ENCODE results near the gene CMKLR1. TPM values are rescaled to one million over a fixed set of nuclear protein-coding genes. Genes with fewer than 3 reads are reported as not detected.
A peak's percentile ranks its signal among the peaks of the same experiment; 100 is the strongest.

CMKLR1 gene
- total and polyA plus RNA-seq, 3 experiments from 2014 or later: 0.57 to 4.4 (median 0.66) TPM

DNA sequence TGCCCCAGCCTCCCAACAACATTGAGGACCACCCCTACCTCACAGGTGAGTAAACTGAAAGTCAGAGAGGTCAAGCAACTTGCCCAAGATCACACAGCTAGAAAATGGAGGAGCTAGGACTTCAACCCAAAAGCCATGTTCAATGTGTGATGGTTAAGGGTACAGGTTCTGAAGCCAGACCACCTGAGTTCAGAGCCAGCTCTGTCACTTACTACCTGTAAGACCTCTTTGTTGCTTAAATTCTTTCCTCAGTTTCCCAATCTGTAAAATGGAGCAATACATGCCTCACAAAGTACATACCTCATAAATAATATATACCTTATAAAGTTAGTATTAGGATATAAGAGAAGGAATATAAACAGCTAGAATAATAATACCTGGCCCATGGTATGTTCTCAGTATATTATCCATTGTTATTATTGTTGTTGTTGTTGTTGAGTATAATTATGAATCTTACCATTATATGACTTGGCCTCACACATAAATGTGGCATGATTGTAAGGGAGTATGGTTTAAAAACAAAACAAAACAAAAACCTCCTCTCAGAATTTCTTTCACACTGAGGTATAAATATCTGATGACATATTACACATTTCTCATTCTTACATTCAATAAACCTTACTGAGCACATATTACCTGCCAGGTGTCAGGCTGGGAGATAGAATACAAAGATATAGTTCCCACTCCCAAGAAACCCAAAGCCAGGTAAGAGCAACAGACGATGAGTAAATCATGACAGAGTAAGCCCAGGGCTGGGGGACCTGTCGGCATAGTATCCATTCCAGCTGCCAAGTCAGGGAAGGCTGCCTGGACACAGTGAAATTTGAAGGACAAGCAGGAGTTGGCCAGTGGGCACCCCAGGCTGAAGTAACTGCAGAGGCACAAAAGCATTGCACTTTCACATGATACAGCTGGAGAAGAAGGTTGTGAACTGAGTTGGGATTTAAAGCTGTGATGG is 19.6 kb downstream of the CMKLR1 start:
- H3K36me3 Mint-ChIP-seq: no peaks in the 10 kb centered on the region
- POLR2A ChIA-PET: no interaction called here
- peaks cover 7 to 13% of the 10 kb centered on the region in 2 donors for H3K27me3 Mint-ChIP-seq
- no peaks in the 10 kb centered on the region for H3K27me3 ChIP-seq (ENCODE audit: insufficient read depth, low read length, poor library complexity, severe bottlenecking)
- H3K4me1 ChIP-seq (ENCODE audit: insufficient read depth, low read length): peaks cover under 1% of the 10 kb centered on the region
- DNase-seq: peak in 1 of 5 donors; percentile 9
- no peaks in the 10 kb centered on the region for H3K36me3 ChIP-seq (ENCODE audit: insufficient read depth, low read length)
- no peak overlapping the region for H3K27ac Mint-ChIP-seq
- no peak overlapping the region for H3K4me3 ChIP-seq (ENCODE audit: low read length)
- no peak overlapping the region for H3K27ac ChIP-seq (ENCODE audit: low read depth, low read length)
- CTCF ChIA-PET: no interaction called here
- no peaks in the 10 kb centered on the region for H3K9me3 Mint-ChIP-seq
- no peak overlapping the region for H3K4me3 Mint-ChIP-seq
- H3K4me1 Mint-ChIP-seq: peaks cover 0 to 23% (median 0%) of the 10 kb centered on the region in 3 donors
- H3K9me3 ChIP-seq (ENCODE audit: low read length): no peaks in the 10 kb centered on the region

DNA sequence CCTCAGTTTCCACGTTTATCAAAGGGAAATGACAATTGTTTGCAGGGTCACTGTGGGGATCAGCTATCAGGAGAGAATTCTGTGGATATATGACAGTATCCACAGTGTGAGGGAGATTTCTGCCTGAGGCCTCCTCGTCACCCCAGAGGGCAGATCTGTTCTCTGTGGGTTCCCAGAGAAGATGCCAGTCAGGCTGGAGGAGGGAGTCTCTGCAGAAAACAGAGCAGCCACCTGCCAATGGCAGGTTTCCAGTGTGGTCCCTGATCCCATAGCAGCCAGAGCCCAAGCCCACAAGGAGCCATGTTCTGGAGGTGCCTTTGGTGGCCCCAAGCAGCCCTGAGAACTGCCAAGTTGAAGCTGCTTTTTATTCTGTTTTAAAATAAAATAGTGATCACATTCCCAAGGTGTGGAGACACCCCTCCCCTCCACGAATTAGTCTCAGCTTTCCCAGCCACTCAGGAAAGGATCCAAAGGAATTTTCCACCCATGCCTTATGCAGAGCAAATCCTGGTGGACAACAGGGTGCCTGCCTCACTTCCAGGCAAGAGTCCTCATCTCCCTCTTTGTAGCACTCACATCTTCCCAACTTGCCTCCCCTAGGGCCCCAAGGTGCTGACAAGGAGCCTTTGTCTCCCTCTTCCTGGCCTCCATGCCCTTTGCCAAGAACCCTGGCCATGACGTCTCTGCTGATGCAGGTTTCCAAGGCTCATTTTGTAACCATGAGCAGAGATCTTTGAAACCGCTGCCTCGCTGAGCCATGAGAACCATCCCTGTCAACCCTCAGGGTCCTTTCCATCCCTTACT is 20.4 kb downstream of the CMKLR1 start:
- Histone ChIP-seq H3K4me3 (ENCODE audit: low read length) (no peak overlapping the region), H3K36me3 (ENCODE audit: insufficient read depth, low read length) (no peaks in the 10 kb centered on the region), H3K9me3 (ENCODE audit: low read length) (no peaks in the 10 kb centered on the region), H3K4me1 (ENCODE audit: insufficient read depth, low read length) (peaks cover 10% of the 10 kb centered on the region), H3K27ac (ENCODE audit: low read depth, low read length) (no peak overlapping the region), H3K27me3 (ENCODE audit: insufficient read depth, low read length, poor library complexity, severe bottlenecking) (no peaks in the 10 kb centered on the region)
- Mint-ChIP-seq H3K9me3 (no peaks in the 10 kb centered on the region), H3K4me3 (no peak overlapping the region), H3K27ac (no peak overlapping the region), H3K27me3 (peaks cover 7 to 13% of the 10 kb centered on the region in 2 donors), H3K4me1 (peaks cover 5 to 28% (median 6%) of the 10 kb centered on the region in 3 donors), H3K36me3 (no peaks in the 10 kb centered on the region)
- POLR2A ChIA-PET: no interaction called here
- CTCF ChIA-PET: no interaction called here
- peak in 1 of 5 donors; percentile 1 for DNase-seq

DNA sequence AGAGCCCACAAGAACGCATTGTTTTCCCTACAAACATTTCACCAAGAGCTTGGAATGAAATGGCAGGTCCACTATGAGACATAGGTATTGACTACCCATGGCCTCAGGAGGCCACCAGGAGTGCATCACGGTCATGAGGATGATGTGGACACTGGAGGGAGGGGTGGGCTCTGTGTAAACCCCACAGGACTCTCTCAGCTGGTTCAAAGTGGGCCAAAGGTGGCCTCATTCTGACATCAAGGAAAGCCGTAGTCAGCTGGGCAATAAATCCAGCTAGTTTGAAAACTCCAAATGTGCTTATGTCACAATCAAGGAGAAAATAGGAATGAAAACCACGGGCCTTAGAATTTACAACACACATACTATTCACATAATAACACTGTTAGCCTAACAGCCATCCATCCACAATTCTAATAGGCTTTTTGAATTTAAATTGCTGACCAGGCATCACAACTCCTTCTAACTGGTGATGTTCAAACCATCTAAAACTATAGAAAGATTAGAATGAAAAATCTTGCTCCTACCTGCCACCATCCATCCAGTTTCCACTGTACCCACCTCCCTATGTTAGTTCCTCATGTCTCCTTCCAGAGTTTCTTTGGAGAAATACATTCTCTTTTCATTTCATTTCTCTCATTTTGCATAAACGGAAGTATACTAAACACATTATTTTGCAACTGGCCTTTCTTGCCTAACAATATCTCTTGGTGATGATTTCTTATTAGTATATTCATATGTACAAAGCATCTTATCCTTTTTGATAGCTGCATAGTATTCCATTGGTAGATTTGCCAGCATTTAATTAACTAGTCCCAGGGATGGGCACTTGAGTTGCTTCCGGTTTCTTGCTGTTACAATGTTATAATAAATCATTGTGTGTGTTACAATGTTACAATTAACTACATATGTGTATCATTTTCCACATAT is 21.5 kb downstream of the CMKLR1 start:
- no peak overlapping the region for H3K4me3 ChIP-seq (ENCODE audit: low read length)
- Mint-ChIP-seq H3K4me1 (peaks cover 9 to 38% (median 10%) of the 10 kb centered on the region in 3 donors), H3K4me3 (no peak overlapping the region), H3K9me3 (no peaks in the 10 kb centered on the region), H3K36me3 (no peaks in the 10 kb centered on the region), H3K27ac (peak overlapping the region in 1 of 8 donors; percentile 38), H3K27me3 (peaks cover 6 to 10% of the 10 kb centered on the region in 2 donors)
- ChIA-PET CTCF (no interaction called here), POLR2A (no interaction called here)
- H3K27me3 ChIP-seq (ENCODE audit: insufficient read depth, low read length, poor library complexity, severe bottlenecking): no peaks in the 10 kb centered on the region
- H3K36me3 ChIP-seq (ENCODE audit: insufficient read depth, low read length): no peaks in the 10 kb centered on the region
- peaks cover 21% of the 10 kb centered on the region for H3K4me1 ChIP-seq (ENCODE audit: insufficient read depth, low read length)
- H3K27ac ChIP-seq (ENCODE audit: low read depth, low read length): no peak overlapping the region
- no peaks in the 10 kb centered on the region for H3K9me3 ChIP-seq (ENCODE audit: low read length)
- DNase-seq: no peak

GRCh38 chr12:108316176-108317086 is 22.7 kb downstream of the CMKLR1 start:
- Histone ChIP-seq H3K4me3 (ENCODE audit: low read length) (no peak overlapping the region), H3K4me1 (ENCODE audit: insufficient read depth, low read length) (peaks cover 23% of the 10 kb centered on the region), H3K36me3 (ENCODE audit: insufficient read depth, low read length) (no peaks in the 10 kb centered on the region), H3K9me3 (ENCODE audit: low read length) (no peaks in the 10 kb centered on the region), H3K27ac (ENCODE audit: low read depth, low read length) (no peak overlapping the region), H3K27me3 (ENCODE audit: insufficient read depth, low read length, poor library complexity, severe bottlenecking) (no peaks in the 10 kb centered on the region)
- peak in 1 of 5 donors; percentile 24 for DNase-seq
- Mint-ChIP-seq H3K4me3 (no peak overlapping the region), H3K36me3 (no peaks in the 10 kb centered on the region), H3K4me1 (peaks cover 9 to 42% (median 10%) of the 10 kb centered on the region in 3 donors), H3K27me3 (peaks cover 2 to 10% of the 10 kb centered on the region in 2 donors), H3K27ac (peak overlapping the region in 2 of 8 donors; percentile 63 to 77), H3K9me3 (no peaks in the 10 kb centered on the region)
- POLR2A ChIA-PET: no interaction called here
- CTCF ChIA-PET: no interaction called here

DNA sequence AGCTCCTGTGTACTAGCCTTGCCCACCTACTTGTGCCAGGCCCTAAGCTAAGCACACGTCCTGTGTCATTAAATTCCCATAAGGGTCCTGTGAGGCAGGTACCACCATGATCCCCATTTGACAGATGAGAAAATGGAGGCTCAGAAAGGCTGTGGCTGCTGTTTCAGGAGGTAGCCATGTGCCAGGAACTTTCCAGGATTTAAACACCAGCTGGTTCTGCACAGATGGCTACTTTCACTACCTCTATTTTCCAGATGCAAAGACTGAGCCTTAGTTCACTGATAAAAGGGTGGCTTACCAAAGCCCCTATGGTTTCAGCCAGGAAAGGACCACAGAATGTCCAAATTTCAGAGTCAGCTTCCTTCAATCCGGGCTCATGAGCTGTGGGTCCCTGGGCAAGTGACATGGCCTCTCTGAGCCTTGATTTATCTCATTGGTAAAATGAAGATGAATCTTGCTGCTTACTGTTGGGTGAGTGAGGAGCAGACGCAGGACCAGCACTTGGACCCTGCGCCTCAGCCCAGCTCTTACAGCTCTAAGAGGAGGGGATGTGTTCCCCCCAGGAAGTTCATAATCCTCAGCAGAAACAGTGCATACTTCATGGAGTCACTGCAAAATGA is 23.5 kb downstream of the CMKLR1 start:
- Mint-ChIP-seq H3K4me3 (no peak overlapping the region), H3K27ac (peak overlapping the region in 2 of 8 donors; percentile 23 to 77), H3K4me1 (peaks cover 9 to 42% (median 10%) of the 10 kb centered on the region in 3 donors), H3K9me3 (no peaks in the 10 kb centered on the region), H3K36me3 (no peaks in the 10 kb centered on the region), H3K27me3 (peaks cover 2 to 10% of the 10 kb centered on the region in 2 donors)
- peaks cover 23% of the 10 kb centered on the region for H3K4me1 ChIP-seq (ENCODE audit: insufficient read depth, low read length)
- H3K36me3 ChIP-seq (ENCODE audit: insufficient read depth, low read length): no peaks in the 10 kb centered on the region
- no peak overlapping the region for H3K27ac ChIP-seq (ENCODE audit: low read depth, low read length)
- CTCF ChIA-PET: no interaction called here
- H3K27me3 ChIP-seq (ENCODE audit: insufficient read depth, low read length, poor library complexity, severe bottlenecking): no peaks in the 10 kb centered on the region
- H3K4me3 ChIP-seq (ENCODE audit: low read length): no peak overlapping the region
- no peaks in the 10 kb centered on the region for H3K9me3 ChIP-seq (ENCODE audit: low read length)
- no peak for DNase-seq
- POLR2A ChIA-PET: no interaction called here

- Histone ChIP-seq H3K4me1 (ENCODE audit: insufficient read depth, low read length) (peaks cover 23% of the 10 kb centered on the region), H3K4me3 (ENCODE audit: low read length) (peak overlapping the region; percentile 5), H3K36me3 (ENCODE audit: insufficient read depth, low read length) (no peaks in the 10 kb centered on the region), H3K27ac (ENCODE audit: low read depth, low read length) (peak overlapping the region; percentile 14), H3K27me3 (ENCODE audit: insufficient read depth, low read length, poor library complexity, severe bottlenecking) (no peaks in the 10 kb centered on the region), H3K9me3 (ENCODE audit: low read length) (no peaks in the 10 kb centered on the region)
- peak in 3 of 5 donors; percentile 8 to 34 (median 11) for DNase-seq
- ChIA-PET CTCF (no interaction called here), POLR2A (no interaction called here)
- Mint-ChIP-seq H3K9me3 (no peaks in the 10 kb centered on the region), H3K27me3 (peaks cover 4 to 10% of the 10 kb centered on the region in 2 donors), H3K4me1 (peaks cover 9 to 40% (median 10%) of the 10 kb centered on the region in 3 donors), H3K27ac (peak overlapping the region in 3 of 8 donors; percentile 48 to 86 (median 83)), H3K36me3 (no peaks in the 10 kb centered on the region), H3K4me3 (peak overlapping the region in 4 of 7 donors; percentile 23 to 79 (median 46))
Measured at GRCh38 chr12:108313606-108314351, 25.3 kb downstream of the CMKLR1 start.

Data from CD8-positive, alpha-beta memory T cell (primary cell).